Panc1 (cell line): Measurements from ENCODE around the gene AHRR. TPM values are rescaled to one million over a fixed set of nuclear protein-coding genes. Genes with fewer than 3 reads are reported as not detected.

Experiments
- ATAC-seq: fragments of 200-7000 bp; cut with Tn5 transposase; 2 replicates; pipeline ENCODE4 v1.9.1; 2020; ENCODE audit warnings: mild to moderate bottlenecking, moderate library complexity
- BruUV-seq: library from RNA; stranded (reverse); fragments of 400-500 nt; replicated peaks from 2 replicates; lab custom pipeline; 2021; lab: Mats Ljungman, UMichigan
- CTCF ChIA-PET: fragments of 300-600 bp; sonication (Branson Sonifier 250); formaldehyde crosslinking; loops from one replicate; lab custom pipeline; 2022; ENCODE audit warnings: antibody characterized with exemption; lab: Charles Lee
- POLR2A ChIA-PET: fragments of 300-600 bp; sonication (Branson Sonifier 250); formaldehyde crosslinking; loops from one replicate; lab custom pipeline; 2022; ENCODE audit warnings: antibody characterized with exemption; lab: Charles Lee
- DNase-seq: peaks from one replicate; pipeline ENCODE4 v3.0.0-alpha.2; 2010; ENCODE audit warnings: low read depth, low spot score
- H3K27ac ChIP-seq: 2 replicates; pipeline ENCODE4 v1.5.1; 2011; ENCODE audit warnings: mild to moderate bottlenecking, low read length, inconsistent platforms
- H3K27me3 ChIP-seq: fragments of 200-500 bp; sonication (Bioruptor generic); 2 replicates; pipeline ENCODE4 v1.6.0; 2014; ENCODE audit warnings: low read length, inconsistent platforms; ENCODE audit not compliant: control insufficient read depth, insufficient read depth
- H3K36me3 ChIP-seq: fragments of 200-500 bp; sonication (Bioruptor generic); 2 replicates; pipeline ENCODE4 v1.5.1; 2014; ENCODE audit warnings: inconsistent platforms, mild to moderate bottlenecking, low read length, moderate library complexity; ENCODE audit not compliant: control insufficient read depth, insufficient read depth
- H3K4me1 ChIP-seq: 2 replicates; pipeline ENCODE4 v1.5.1; 2011; ENCODE audit warnings: inconsistent platforms, mild to moderate bottlenecking, low read length, moderate library complexity; ENCODE audit not compliant: control insufficient read depth, insufficient read depth
- H3K4me3 ChIP-seq, 2 experiments: 2 replicates each; pipeline ENCODE4 v1.5.1; 2011 to 2012; ENCODE audit warnings: low read depth in 2 of 2, low read length in 2 of 2, mild to moderate bottlenecking in 2 of 2, inconsistent platforms in 1 of 2, moderate library complexity in 1 of 2
- H3K9me3 ChIP-seq: fragments of 200-500 bp; sonication (Bioruptor generic); 2 replicates; pipeline ENCODE4 v1.5.1; 2014; ENCODE audit warnings: low read depth, mild to moderate bottlenecking, inconsistent platforms, low read length, moderate library complexity; ENCODE audit not compliant: control insufficient read depth, insufficient read depth
- CTCF ChIP-seq: fragments of 450-650 bp; IDR thresholded peaks from 2 replicates; pipeline ENCODE4 v1.5.1; 2017; ENCODE audit warnings: mild to moderate bottlenecking
- POLR2AphosphoS5 ChIP-seq: IDR thresholded peaks from 2 replicates; pipeline ENCODE4 v1.6.1; 2012; ENCODE audit warnings: mild to moderate bottlenecking, low read depth, low read length, moderate library complexity
- REST ChIP-seq, 2 experiments: IDR thresholded peaks; 2 replicates each; pipeline ENCODE4 v1.6.1; 2011 to 2012; ENCODE audit warnings: low read depth in 2 of 2, control low read depth in 1 of 2, low read length in 1 of 2, mild to moderate bottlenecking in 1 of 2, moderate library complexity in 1 of 2; ENCODE audit not compliant: insufficient read depth in 1 of 2
- SIN3A ChIP-seq: IDR thresholded peaks from 2 replicates; pipeline ENCODE4 v1.6.1; 2012; ENCODE audit warnings: low read depth, mild to moderate bottlenecking, low read length, moderate library complexity, borderline replicate concordance; ENCODE audit not compliant: insufficient read depth
- TCF7L2 ChIP-seq: IDR thresholded peaks from 2 replicates; pipeline ENCODE4 v1.6.1; 2011; ENCODE audit warnings: mild to moderate bottlenecking, low read depth, low read length, inconsistent platforms
- in situ Hi-C: cut with HindIII; loops from 2 replicates; pipeline ENCODE4 v1.10.0; 2016; ENCODE audit warnings: low sequenced_read_pairs, low pct_unique_long_range_greater_than_20kb
- intact Hi-C: fragments of 100-400 bp; cut with micrococcal nuclease; formaldehyde crosslinking; loops from one replicate; pipeline ENCODE4 v1.10.0; 2022; ENCODE audit not compliant: unreplicated experiment
- total RNA-seq: library from RNA; stranded (reverse); gene quantifications from one replicate; pipeline ENCODE4 v1.2.1, GENCODE V29; 2021; ENCODE audit not compliant: unreplicated experiment

Gene AHRR
- total RNA-seq, 1 experiment from 2014 or later: 23.6 TPM

GRCh38 chr5:468401-468800 is 146.9 kb downstream of the AHRR start:
- in situ Hi-C loops: no loop called here
- H3K27me3 ChIP-seq: no peaks in the 10 kb centered on the region
- H3K4me3 ChIP-seq: no peak overlapping the region
- no peak for TF ChIP-seq TCF7L2
- TF ChIP-seq POLR2AphosphoS5: no peak
- no peak for TF ChIP-seq CTCF
- no peak for TF ChIP-seq SIN3A
- TF ChIP-seq REST (IDR thresholded peaks at IDR 0.05; ENCODE audit: insufficient read depth in 1 of 2, low read depth in 2 of 2, low read length in 1 of 2): no peak
- peaks cover 12% of the 10 kb centered on the region; the same call in 1 of the 2 replicates for H3K4me1 ChIP-seq
- H3K36me3 ChIP-seq: peaks cover 5% of the 10 kb centered on the region
- POLR2A ChIA-PET: no interaction called here
- BruUV-seq: no TSS peak
- DNase-seq (no peak), ATAC-seq (no peak)
- intact Hi-C loops: no loop called here
- CTCF ChIA-PET: no interaction called here
- no peak overlapping the region for H3K27ac ChIP-seq
- no peaks in the 10 kb centered on the region for H3K9me3 ChIP-seq

- POLR2A ChIA-PET: no interaction called here
- Histone ChIP-seq H3K4me1 (peaks cover 12% of the 10 kb centered on the region; the same call in 1 of the 2 replicates), H3K4me3 (no peak overlapping the region), H3K27ac (no peak overlapping the region), H3K36me3 (peaks cover 3% of the 10 kb centered on the region), H3K9me3 (no peaks in the 10 kb centered on the region), H3K27me3 (no peaks in the 10 kb centered on the region)
- 0 out of 2 replicates have a peak, but pooled peaks have one; percentile 26 for TF ChIP-seq POLR2AphosphoS5
- TF ChIP-seq TCF7L2: no peak
- DNase-seq (no peak), ATAC-seq (no peak)
- intact Hi-C loops: loop anchor here (10.0 kb wide), 1 partner anchor 145 kb away; the partner anchor contains the start of gene CEP72
- in situ Hi-C loops: no loop called here
- CTCF ChIA-PET: no interaction called here
- BruUV-seq: no TSS peak
These were observed 148.4 kb downstream of the AHRR start for GRCh38 chr5:469752-470483.
